Right atrium auricular region (tissue), 2 donors: ENCODE measurements around the gene FGA. TPM values are rescaled to one million over a fixed set of nuclear protein-coding genes. Genes with fewer than 3 reads are reported as not detected.

Source experiments
- DNase-seq: peaks from one replicate; pipeline ENCODE4 v3.0.0-alpha.2; 2019; ENCODE audit warnings: low spot score
- H3K27ac ChIP-seq, 2 donors: fragments of 200-600 bp; sonication (generic); 1 replicate in 1 of 2; 2 replicates in 1 of 2; pipeline ENCODE4 v1.5.1; 2016 to 2019
- H3K27me3 ChIP-seq, 2 donors: fragments of 200-600 bp; sonication (generic); one replicate each; pipeline versions ENCODE4 v1.5.1 to v1.6.0; 2017 to 2019
- H3K36me3 ChIP-seq: fragments of 200-600 bp; sonication (generic); one replicate; pipeline ENCODE4 v1.5.1; 2016
- H3K4me1 ChIP-seq, 2 donors: fragments of 200-600 bp; sonication (generic); one replicate each; pipeline versions ENCODE4 v1.5.1 to v1.6.0; 2017 to 2019
- H3K4me3 ChIP-seq, 2 donors: fragments of 200-600 bp; sonication (generic); 1 replicate in 1 of 2; 2 replicates in 1 of 2; pipeline ENCODE4 v1.5.1; 2017 to 2019; ENCODE audit warnings: mild to moderate bottlenecking in 1 of 2, moderate library complexity in 1 of 2
- H3K9me3 ChIP-seq, 2 donors: fragments of 200-600 bp; sonication (generic); one replicate each; pipeline ENCODE4 v1.5.1; 2019
- CTCF ChIP-seq, 2 donors: fragments of 200-600 bp; sonication (generic); IDR thresholded peaks; one replicate each; pipeline ENCODE4 v1.5.1; 2019; ENCODE audit warnings: antibody characterized with exemption in 2 of 2
- total RNA-seq, 2 donors: library from RNA; depleted of rRNA; stranded (reverse); fragments of >200 nt; gene quantifications; one replicate each; pipeline ENCODE4 v1.1.0, GENCODE V29; 2016

The FGA gene
- total RNA-seq = not detected

- no peak within 1 kb of the TSS for H3K27ac ChIP-seq
- H3K9me3 ChIP-seq = no peaks in the 10 kb centered on the region
- H3K4me1 ChIP-seq = no peaks in the 10 kb centered on the region
- H3K4me3 ChIP-seq = no peak within 1 kb of the TSS
- TF ChIP-seq CTCF (IDR thresholded peaks at IDR 0.05) = no peak
- DNase-seq = no peak
- no peaks in the 10 kb centered on the region for H3K27me3 ChIP-seq
- no peaks in the 10 kb centered on the region for H3K36me3 ChIP-seq
Observed at GRCh38 chr4:154590329-154591006, at the start of gene FGA. Gene FGA, minus strand, starts transcription at chr4:154590742. Its CDS starts 55 bp downstream, at chr4:154590687.

- H3K4me1 ChIP-seq = no peaks in the 10 kb centered on the region
- H3K4me3 ChIP-seq = no peak overlapping the region
- no peak for DNase-seq
- H3K27me3 ChIP-seq = no peaks in the 10 kb centered on the region
- H3K27ac ChIP-seq = no peak overlapping the region
- no peak for TF ChIP-seq CTCF (IDR thresholded peaks at IDR 0.05)
- H3K36me3 ChIP-seq = no peaks in the 10 kb centered on the region
- H3K9me3 ChIP-seq = no peaks in the 10 kb centered on the region
Observed at GRCh38 chr4:154634058-154634457, 43.5 kb upstream of the FGA start.

- Histone ChIP-seq H3K27me3 (no peaks in the 10 kb centered on the region), H3K4me1 (peaks cover 0 to 6% of the 10 kb centered on the region in 2 donors), H3K4me3 (no peak overlapping the region), H3K9me3 (no peaks in the 10 kb centered on the region), H3K27ac (no peak overlapping the region), H3K36me3 (no peaks in the 10 kb centered on the region)
- no peak for TF ChIP-seq CTCF (IDR thresholded peaks at IDR 0.05)
- no peak for DNase-seq
Observed at GRCh38 chr4:154631828-154632227, 41.3 kb upstream of the FGA start.

GRCh38 chr4:154630324-154630723 is 39.8 kb upstream of the FGA start:
- Histone ChIP-seq H3K27me3 (no peaks in the 10 kb centered on the region), H3K27ac (no peak overlapping the region), H3K4me1 (peaks cover 0 to 8% of the 10 kb centered on the region in 2 donors), H3K4me3 (no peak overlapping the region), H3K9me3 (no peaks in the 10 kb centered on the region), H3K36me3 (no peaks in the 10 kb centered on the region)
- DNase-seq = no peak
- TF ChIP-seq CTCF (IDR thresholded peaks at IDR 0.05) = no peak

GRCh38 chr4:154626793-154627484 is 36.4 kb upstream of the FGA start:
- peaks cover 0 to 8% of the 10 kb centered on the region in 2 donors for H3K4me1 ChIP-seq
- H3K4me3 ChIP-seq = peak overlapping the region in 1 of 2 donors; percentile 41
- peak; percentile 61 for DNase-seq
- H3K27ac ChIP-seq = no peak overlapping the region
- H3K27me3 ChIP-seq = no peaks in the 10 kb centered on the region
- no peaks in the 10 kb centered on the region for H3K9me3 ChIP-seq
- H3K36me3 ChIP-seq = no peaks in the 10 kb centered on the region
- TF ChIP-seq CTCF (IDR thresholded peaks at IDR 0.05) = peak in 1 of 2 donors; percentile 66
